Parathyroid adenoma (tissue), 2 donors: ENCODE data around the gene HOXC11.

ENCODE experiments used
- H2AFZ ChIP-seq: fragments of 300-600 bp; sonication (generic); one replicate; pipeline ENCODE4 v1.7.0; 2017; ENCODE audit warnings: antibody characterized with exemption, mild to moderate bottlenecking
- H3K27ac ChIP-seq: fragments of 300-600 bp; sonication (generic); one replicate; pipeline ENCODE4 v1.7.0; 2017
- H3K27me3 ChIP-seq: fragments of 300-600 bp; sonication (generic); one replicate; pipeline ENCODE4 v1.7.0; 2017; ENCODE audit warnings: low read length; ENCODE audit not compliant: control insufficient read depth, insufficient read depth
- H3K36me3 ChIP-seq: fragments of 300-600 bp; sonication (generic); one replicate; pipeline ENCODE4 v1.7.0; 2017; ENCODE audit warnings: low read length; ENCODE audit not compliant: control insufficient read depth, insufficient read depth
- H3K4me1 ChIP-seq: fragments of 300-600 bp; sonication (generic); one replicate; pipeline ENCODE4 v1.7.0; 2017; ENCODE audit warnings: control low read depth
- H3K4me2 ChIP-seq: fragments of 300-600 bp; sonication (generic); one replicate; pipeline ENCODE4 v1.7.0; 2017; ENCODE audit warnings: low read length
- H3K4me3 ChIP-seq: fragments of 300-600 bp; sonication (generic); one replicate; pipeline ENCODE4 v1.7.0; 2017; ENCODE audit warnings: low read depth, low read length
- H3K79me2 ChIP-seq: fragments of 300-600 bp; sonication (generic); one replicate; pipeline ENCODE4 v1.7.0; 2017; ENCODE audit warnings: control low read depth
- H3K9ac ChIP-seq: fragments of 300-600 bp; sonication (generic); one replicate; pipeline ENCODE4 v1.7.0; 2017; ENCODE audit warnings: mild to moderate bottlenecking
- H3K9me3 ChIP-seq: fragments of 300-600 bp; sonication (generic); one replicate; pipeline ENCODE4 v1.7.0; 2017; ENCODE audit warnings: low read length; ENCODE audit not compliant: control insufficient read depth
- CTCF ChIP-seq: fragments of 300-600 bp; sonication (generic); IDR thresholded peaks from one replicate; pipeline ENCODE4 v1.7.0; 2017; ENCODE audit warnings: antibody characterized with exemption, mild to moderate bottlenecking
- donor health status: primary hyperparathyroidism.

Gene HOXC11

DNA sequence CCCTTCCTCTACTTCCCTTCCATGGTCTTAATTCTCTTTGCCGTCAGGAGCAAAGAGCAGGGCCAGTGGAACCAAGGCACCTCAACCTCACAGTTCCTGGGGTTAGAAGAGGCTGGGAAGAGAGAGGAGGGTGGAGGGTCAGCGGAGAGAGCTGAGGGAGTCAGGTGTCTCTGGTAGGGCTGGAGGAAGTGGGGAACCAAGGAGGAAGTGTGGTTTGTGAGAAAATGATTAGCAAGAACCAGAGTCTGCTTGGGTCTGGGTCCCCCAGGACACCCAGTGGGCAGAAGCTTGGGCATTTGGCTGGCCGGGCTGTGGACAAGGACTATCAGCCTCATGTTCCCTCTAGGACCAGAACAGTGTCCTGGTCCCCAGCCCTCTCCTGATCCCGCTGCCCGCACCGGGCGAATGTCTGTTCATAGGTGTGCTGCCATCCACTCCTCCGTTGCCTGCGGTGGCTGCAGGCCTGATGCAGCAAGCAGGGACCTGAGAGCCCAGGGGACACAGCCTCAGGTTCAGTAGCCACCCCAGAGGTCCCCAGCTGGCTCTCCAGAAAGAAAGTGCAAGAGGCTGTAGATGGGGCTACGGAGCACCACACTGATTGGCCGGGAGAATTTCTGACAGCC is 15.9 kb upstream of the HOXC11 start:
- Histone ChIP-seq H3K4me3 (no peak overlapping the region), H3K79me2 (no peaks in the 10 kb centered on the region), H3K36me3 (no peaks in the 10 kb centered on the region), H2AFZ (no peak overlapping the region), H3K9ac (no peak overlapping the region), H3K9me3 (no peaks in the 10 kb centered on the region), H3K4me2 (no peak overlapping the region), H3K27ac (no peak overlapping the region), H3K4me1 (no peaks in the 10 kb centered on the region), H3K27me3 (peaks cover 28% of the 10 kb centered on the region)
- no peak for TF ChIP-seq CTCF

DNA sequence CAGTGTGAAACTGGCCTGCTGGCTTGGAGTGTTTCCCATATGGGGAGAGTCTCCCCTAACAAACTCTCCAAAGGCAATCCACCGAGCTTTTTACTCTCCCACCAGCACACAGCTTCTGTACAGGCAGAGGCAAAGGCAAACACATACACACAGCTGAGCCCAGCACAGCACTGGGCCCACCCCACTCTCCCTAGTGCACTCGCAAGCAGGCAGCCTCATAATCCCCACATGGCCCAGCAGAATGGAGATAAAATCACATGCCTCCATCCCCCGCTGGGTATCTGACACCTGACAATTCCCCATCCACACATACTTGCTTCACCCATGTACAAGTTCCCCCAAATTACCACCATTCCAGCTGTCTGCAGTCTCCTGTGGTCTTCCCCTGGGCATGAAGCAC is 14.8 kb upstream of the HOXC11 start:
- no peaks in the 10 kb centered on the region for H3K79me2 ChIP-seq
- H3K9ac ChIP-seq, result no peak overlapping the region
- no peaks in the 10 kb centered on the region for H3K36me3 ChIP-seq
- H3K27me3 ChIP-seq, result peaks cover 31% of the 10 kb centered on the region
- H3K4me1 ChIP-seq, result no peaks in the 10 kb centered on the region
- H3K27ac ChIP-seq, result no peak overlapping the region
- no peak for TF ChIP-seq CTCF
- no peak overlapping the region for H3K4me3 ChIP-seq
- no peaks in the 10 kb centered on the region for H3K9me3 ChIP-seq
- H3K4me2 ChIP-seq, result no peak overlapping the region
- H2AFZ ChIP-seq, result no peak overlapping the region

DNA sequence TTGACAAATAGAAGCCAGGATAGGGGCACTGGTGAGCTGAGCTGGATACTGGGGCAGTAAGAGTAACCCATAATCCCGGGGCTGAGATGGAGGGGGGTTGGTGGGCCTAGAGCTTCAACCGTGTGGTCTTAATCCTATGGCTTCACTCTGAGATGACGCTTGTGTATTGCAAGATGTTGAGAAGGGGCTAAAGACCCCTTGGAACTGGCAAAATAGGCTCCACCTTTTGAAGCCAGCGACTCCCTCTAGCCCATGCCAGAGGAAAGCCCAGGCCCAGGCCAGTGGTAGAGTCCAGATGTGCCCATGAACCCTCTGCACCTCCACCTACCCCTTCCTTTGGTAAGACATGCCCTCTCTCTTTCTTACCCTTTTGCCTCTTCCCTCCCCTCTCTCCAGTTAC is 13.6 kb upstream of the HOXC11 start:
- Histone ChIP-seq H3K9me3 (no peaks in the 10 kb centered on the region), H3K4me3 (no peak overlapping the region), H3K27ac (no peak overlapping the region), H3K4me1 (no peaks in the 10 kb centered on the region), H3K79me2 (no peaks in the 10 kb centered on the region), H3K4me2 (no peak overlapping the region), H3K36me3 (no peaks in the 10 kb centered on the region), H2AFZ (no peak overlapping the region), H3K27me3 (peaks cover 36% of the 10 kb centered on the region), H3K9ac (no peak overlapping the region)
- TF ChIP-seq CTCF, result no peak

DNA sequence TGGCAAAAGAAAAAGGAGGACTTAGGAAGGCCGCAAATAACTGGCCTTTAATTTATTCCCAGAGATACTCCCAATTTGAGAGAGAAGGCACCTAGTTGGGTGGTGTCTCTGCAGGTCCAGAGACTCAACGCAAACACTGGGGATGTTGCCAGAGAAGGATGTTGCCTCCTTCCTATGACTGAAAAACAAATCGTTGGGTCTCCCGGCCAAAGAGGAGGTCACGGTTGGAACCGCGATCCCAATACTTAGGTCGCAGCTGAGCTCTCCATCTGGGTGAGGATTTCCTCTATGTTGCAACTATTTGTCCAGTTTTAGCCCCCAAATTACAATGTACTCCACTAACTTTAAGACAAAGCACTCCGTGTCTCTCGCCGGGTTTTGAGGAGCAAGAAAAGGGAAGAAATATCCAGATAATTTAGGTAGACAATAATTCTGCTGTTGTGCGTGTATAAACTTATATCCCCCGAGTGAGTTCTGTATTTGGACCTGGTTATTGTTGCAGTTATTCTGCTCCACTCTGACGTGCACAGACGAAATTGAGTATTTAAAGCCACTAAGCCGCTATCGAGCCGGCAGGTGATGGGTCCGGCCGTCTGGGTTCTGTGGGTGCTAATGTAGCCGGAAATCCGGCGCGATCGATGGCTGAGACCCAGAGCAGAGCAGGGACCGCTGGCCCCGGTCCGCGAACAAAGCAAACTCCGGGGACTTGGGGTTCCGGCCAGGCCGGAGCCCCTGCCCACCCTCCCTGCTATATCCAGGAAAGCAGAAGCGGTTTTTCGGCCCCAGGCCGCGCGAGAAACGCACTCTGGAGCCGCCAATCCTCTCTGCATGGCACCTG is 12.5 kb upstream of the HOXC11 start:
- H3K4me3 ChIP-seq, result no peak overlapping the region
- TF ChIP-seq CTCF, result no peak
- H3K4me2 ChIP-seq, result no peak overlapping the region
- H3K27ac ChIP-seq, result no peak overlapping the region
- H3K27me3 ChIP-seq, result peaks cover 34% of the 10 kb centered on the region
- no peaks in the 10 kb centered on the region for H3K4me1 ChIP-seq
- no peak overlapping the region for H2AFZ ChIP-seq
- H3K79me2 ChIP-seq, result no peaks in the 10 kb centered on the region
- no peak overlapping the region for H3K9ac ChIP-seq
- H3K9me3 ChIP-seq, result no peaks in the 10 kb centered on the region
- no peaks in the 10 kb centered on the region for H3K36me3 ChIP-seq
